Measurements from ENCODE around the gene DSEL. TPM values are rescaled to one million over a fixed set of nuclear protein-coding genes. Genes with fewer than 3 reads are reported as not detected.

The DSEL gene
- total RNA-seq (1 to 10 TPM; 1.1 TPM), total RNA-seq (1.4 to 3.8 reads per million in 2 donors)

DNA sequence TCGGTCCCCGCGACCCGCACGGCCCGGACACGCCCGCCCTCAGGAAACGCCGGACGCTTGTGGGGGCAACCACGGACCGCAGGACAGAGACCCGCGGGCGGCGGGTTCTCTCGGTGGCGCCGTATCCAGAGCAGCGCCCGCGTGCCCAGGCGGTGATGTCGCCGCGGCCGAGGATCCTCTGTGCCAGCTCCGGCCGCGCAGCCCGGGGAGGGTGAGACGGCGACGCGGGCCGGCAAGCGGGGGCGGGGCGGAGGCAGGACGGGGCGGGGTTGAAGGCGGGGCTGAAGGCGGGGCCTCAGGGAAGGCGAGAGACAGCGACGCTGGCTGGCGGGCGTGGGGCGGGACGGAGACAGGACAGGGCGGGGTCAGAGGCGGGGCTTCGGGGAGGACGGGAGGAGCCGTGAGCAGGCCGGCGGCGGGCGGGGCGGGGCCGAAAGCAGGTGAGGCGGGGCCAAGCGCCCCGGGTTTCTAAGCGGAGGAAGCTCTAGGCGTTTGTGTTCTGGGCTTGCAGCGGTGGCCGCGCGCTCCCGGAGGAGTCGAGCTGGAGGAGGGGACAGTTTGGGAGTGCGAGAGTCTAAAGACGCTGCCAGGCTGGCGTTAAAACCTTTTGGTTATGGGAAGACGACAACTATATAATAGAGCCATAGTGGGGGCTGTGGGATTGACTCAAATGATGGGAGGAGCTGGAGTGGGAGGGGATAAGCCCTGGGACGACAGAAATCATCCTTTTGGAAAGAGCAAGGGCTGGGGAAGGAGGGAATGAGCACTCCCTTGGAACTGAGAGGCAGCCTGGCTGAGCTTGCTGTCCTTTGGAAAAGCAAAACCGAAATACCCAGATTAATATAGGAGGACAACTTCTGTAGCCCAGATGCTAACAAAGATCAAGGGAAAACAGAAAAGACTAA is at the start of gene DSEL:
Gene DSEL, minus strand, starts transcription at position 182 of the 905 bp plus-strand sequence. CDS start 2,112 bp downstream, outside the sequence.
- no peaks in the 10 kb centered on the region for H3K9me3 ChIP-seq (ENCODE audit: control insufficient read depth, low read length, poor library complexity, severe bottlenecking)
- peaks cover 16% of the 10 kb centered on the region for H3K4me1 Mint-ChIP-seq
- peaks cover 10% of the 10 kb centered on the region for H3K27me3 Mint-ChIP-seq
- H3K27ac Mint-ChIP-seq: peak within 1 kb of the TSS; percentile 75
- ATAC-seq: peak; percentile 98
- H3K4me3 Mint-ChIP-seq: peak within 1 kb of the TSS; percentile 99
- DNase-seq: peak; percentile 94 to 98 (median 98)
- H3K36me3 Mint-ChIP-seq (ENCODE audit: low read depth): no peaks in the 10 kb centered on the region

DNA sequence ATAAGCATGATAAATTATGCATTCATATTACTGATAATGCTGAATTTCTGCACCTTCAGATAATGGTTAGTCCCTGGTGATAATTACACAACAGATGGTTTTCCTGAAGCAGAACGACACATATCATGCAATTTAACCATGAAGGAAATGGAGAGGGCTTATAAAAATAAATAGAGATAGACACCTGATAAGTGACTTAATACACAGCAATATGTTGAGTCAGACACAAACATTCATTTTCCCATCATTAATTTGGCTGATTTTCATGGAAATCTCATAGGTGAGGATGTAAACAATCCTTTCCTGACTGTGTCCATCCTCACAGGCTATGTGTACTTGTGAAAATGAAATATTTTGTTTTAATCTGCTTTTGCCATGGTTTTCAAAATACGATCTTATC is 36.9 kb upstream of the DSEL start:
- H3K27ac Mint-ChIP-seq: no peak overlapping the region
- no peaks in the 10 kb centered on the region for H3K9me3 ChIP-seq (ENCODE audit: control insufficient read depth, low read length, poor library complexity, severe bottlenecking)
- H3K27me3 Mint-ChIP-seq: peaks cover 6% of the 10 kb centered on the region
- no peaks in the 10 kb centered on the region for H3K36me3 Mint-ChIP-seq (ENCODE audit: low read depth)
- ATAC-seq (no peak), DNase-seq (no peak)
- peaks cover 3% of the 10 kb centered on the region for H3K4me1 Mint-ChIP-seq
- H3K4me3 Mint-ChIP-seq: no peak overlapping the region

DNA sequence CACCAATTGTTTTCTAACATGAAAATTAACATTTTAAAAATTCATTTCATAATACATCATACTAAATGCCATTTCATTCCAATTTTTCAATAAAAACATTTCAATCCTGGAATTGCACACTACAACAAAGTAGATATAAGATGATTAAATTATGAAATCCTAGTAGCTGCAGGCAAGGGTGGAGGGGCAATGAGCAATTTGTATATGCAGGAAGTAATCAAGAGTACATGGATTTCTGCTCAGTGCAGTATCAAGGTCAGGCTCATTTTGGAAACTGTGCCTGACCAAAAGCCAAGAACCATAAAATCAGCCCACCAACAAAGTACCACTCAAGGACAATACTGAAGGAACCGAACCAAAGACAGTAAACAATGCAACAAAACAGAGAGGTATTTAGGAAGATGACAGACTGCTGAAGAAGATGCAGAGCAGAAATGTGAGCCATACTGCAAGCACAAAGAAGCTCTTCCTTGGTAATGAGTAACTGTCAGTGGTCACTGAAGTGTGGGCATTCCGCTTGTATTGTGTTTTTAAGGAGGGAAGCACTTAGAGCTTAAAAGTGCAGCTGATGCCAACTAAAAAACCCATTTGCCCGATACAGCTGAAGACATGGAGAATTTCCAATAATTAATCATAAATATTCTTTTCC is 34.5 kb upstream of the DSEL start:
- no peak overlapping the region for H3K4me3 Mint-ChIP-seq
- H3K9me3 ChIP-seq (ENCODE audit: control insufficient read depth, low read length, poor library complexity, severe bottlenecking): no peaks in the 10 kb centered on the region
- H3K27ac Mint-ChIP-seq: no peak overlapping the region
- H3K27me3 Mint-ChIP-seq: peaks cover 10% of the 10 kb centered on the region
- H3K4me1 Mint-ChIP-seq: peaks cover 3% of the 10 kb centered on the region
- DNase-seq (no peak), ATAC-seq (no peak)
- H3K36me3 Mint-ChIP-seq (ENCODE audit: low read depth): no peaks in the 10 kb centered on the region

DNA sequence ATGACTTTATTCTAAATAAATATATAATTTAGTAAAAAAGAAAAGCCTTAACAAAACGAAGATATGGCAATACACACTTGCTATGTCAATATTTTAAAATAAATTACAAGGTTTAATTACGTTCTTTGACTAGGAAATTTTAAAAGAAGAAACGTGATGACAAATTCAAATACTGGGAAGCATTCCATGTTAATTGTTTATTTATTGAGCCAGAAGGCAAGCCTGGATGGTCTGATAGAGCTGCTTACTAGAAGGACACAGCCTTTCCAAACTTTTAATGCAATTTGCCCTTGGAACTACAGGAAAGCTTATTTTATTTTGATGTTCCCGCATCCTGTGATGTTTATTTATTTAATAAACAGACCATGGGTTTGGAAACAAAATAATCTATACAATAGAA is 33.4 kb upstream of the DSEL start:
- DNase-seq (no peak), ATAC-seq (no peak)
- H3K36me3 Mint-ChIP-seq (ENCODE audit: low read depth): no peaks in the 10 kb centered on the region
- peaks cover 7% of the 10 kb centered on the region for H3K27me3 Mint-ChIP-seq
- no peak overlapping the region for H3K4me3 Mint-ChIP-seq
- H3K4me1 Mint-ChIP-seq: peaks cover 3% of the 10 kb centered on the region
- no peak overlapping the region for H3K27ac Mint-ChIP-seq
- H3K9me3 ChIP-seq (ENCODE audit: control insufficient read depth, low read length, poor library complexity, severe bottlenecking): no peaks in the 10 kb centered on the region

DNA sequence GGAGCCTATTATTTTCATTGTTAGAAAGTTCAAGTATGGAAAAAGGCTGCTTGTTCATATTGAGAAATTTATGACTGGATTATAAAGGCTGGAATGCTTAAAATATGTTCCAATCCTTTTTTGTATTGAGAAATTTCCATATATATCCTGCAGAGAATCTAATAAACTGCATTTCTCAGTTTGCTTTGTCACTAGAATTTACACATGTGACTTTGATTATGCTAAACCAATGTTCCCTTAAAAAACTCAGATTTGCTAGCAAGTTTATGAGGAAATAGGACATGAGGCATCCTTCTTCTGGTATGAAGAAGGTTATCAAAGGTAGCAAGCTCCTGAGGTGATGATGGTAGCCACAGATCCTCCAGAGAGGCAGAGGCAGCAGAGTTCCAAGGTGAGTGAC is 29.2 kb upstream of the DSEL start:
- no peak for DNase-seq
- H3K27me3 Mint-ChIP-seq: peaks cover 12% of the 10 kb centered on the region
- no peaks in the 10 kb centered on the region for H3K4me1 Mint-ChIP-seq
- no peak overlapping the region for H3K4me3 Mint-ChIP-seq
- H3K27ac Mint-ChIP-seq: no peak overlapping the region
- no peak for ATAC-seq
- H3K36me3 Mint-ChIP-seq (ENCODE audit: low read depth): no peaks in the 10 kb centered on the region
- no peaks in the 10 kb centered on the region for H3K9me3 ChIP-seq (ENCODE audit: control insufficient read depth, low read length, poor library complexity, severe bottlenecking)

DNA sequence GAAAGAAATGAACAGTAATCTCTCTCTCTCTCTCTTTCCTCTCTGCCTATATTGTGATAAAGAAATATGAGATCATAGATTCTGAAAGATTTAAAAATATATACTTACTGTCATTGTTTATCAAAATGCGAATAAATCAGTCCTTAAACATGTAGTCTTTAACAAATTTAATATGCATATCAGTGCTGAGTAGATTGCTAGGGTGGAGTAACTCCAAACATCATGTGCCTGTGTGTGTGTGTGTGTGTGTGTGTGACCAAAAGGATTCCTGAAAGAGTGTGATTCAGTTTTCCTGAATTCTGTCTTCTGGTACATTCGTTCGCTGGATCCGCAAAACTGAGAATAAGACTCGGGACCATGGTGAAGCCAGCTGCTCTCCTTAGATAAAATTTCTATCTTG is 24.0 kb upstream of the DSEL start:
- H3K4me1 Mint-ChIP-seq: no peaks in the 10 kb centered on the region
- DNase-seq (no peak), ATAC-seq (no peak)
- no peaks in the 10 kb centered on the region for H3K9me3 ChIP-seq (ENCODE audit: control insufficient read depth, low read length, poor library complexity, severe bottlenecking)
- no peak overlapping the region for H3K4me3 Mint-ChIP-seq
- H3K27me3 Mint-ChIP-seq: peaks cover 7% of the 10 kb centered on the region
- H3K27ac Mint-ChIP-seq: no peak overlapping the region
- no peaks in the 10 kb centered on the region for H3K36me3 Mint-ChIP-seq (ENCODE audit: low read depth)

DNA sequence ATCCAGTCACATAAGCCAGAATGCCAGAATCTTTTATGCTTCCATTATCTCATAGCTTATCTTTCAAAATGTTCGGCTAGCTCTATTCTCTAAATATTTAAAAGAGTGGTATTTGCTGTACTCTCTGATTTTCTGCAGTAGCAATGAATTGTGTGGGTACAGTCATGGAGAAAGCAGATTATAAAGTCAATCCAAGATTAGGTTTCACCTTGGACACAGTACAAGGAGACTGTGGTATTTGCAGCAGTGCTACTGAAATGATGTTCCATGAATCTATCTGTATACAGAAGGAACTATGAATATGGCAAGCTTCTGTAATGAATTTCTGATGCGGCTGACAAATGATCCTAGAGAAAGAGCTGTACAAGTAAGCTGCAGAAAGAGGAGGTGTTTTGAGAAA is 15.4 kb upstream of the DSEL start:
- Mint-ChIP-seq H3K4me1 (peaks cover 4% of the 10 kb centered on the region), H3K36me3 (ENCODE audit: low read depth) (peaks cover 2% of the 10 kb centered on the region), H3K4me3 (no peak overlapping the region), H3K27me3 (peaks cover 24% of the 10 kb centered on the region), H3K27ac (no peak overlapping the region)
- ATAC-seq: no peak
- H3K9me3 ChIP-seq (ENCODE audit: control insufficient read depth, low read length, poor library complexity, severe bottlenecking): no peaks in the 10 kb centered on the region
- DNase-seq: no peak

DNA sequence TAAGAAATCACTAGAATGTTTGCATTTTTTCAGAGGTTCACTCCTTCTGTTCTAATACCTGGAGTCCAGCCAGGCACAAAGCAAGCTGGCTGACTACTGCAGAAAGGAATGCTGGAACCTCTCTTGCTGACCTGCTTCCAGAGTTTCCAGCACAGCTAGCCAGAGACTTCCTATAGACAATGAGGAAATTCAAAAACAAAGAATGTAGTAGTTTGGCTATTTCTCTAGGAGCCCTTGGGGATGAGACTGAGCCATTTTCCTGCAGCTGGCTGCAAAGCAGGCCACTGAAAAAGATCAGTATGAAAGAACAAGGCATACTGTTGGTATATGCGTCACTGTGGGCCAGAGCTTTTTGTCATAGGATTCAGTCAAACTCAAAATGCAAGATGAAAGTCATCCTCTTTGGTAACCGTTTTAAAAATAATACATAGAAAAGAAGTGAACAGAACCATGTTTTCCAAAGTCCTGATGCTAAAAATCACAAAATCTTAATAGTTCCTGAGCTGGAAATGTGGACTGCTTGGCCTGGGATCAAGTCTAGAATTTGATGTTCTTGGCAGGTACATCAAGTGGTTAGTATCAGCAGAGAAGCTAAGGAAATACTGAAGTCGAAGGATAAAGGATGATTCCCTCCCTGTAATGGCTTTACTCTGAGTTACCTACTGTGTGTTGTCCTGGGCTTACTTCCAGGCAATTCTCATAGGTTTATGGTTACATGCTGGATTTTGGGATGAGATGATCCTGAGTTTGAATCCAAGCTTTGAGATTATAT is 9.0 kb upstream of the DSEL start:
- Mint-ChIP-seq H3K36me3 (ENCODE audit: low read depth) (no peaks in the 10 kb centered on the region), H3K4me3 (no peak overlapping the region), H3K27ac (no peak overlapping the region), H3K27me3 (peaks cover 44% of the 10 kb centered on the region), H3K4me1 (peaks cover 4% of the 10 kb centered on the region)
- H3K9me3 ChIP-seq (ENCODE audit: control insufficient read depth, low read length, poor library complexity, severe bottlenecking): no peaks in the 10 kb centered on the region
- no peak for DNase-seq
- ATAC-seq: no peak

DNA sequence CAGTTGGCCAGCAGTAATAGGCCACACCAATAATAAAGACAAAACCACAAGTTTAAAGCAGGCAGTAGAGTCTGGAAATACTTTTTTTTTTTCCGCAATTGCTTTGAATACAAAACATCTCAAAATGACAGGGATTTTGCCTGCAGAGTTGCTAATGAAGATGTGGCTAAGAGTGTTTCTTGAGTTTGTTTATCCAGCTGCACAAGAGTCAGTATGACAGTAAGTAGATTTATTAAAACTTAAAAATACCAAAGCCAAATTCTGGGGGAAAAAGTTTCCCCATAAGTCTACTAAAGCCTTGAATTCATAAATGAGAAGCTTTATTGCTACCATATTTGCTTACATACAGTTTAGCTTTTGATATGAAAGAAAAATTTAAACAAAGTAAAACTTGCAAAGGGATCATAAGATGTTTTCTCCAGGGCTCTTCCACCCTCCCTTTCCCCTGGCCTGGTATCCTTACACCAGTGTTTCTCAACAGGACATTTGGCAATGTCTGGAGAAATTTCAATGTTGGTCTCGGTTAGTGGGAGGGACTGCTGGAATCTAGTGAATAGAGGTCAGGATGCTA is 3.9 kb upstream of the DSEL start:
- H3K9me3 ChIP-seq (ENCODE audit: control insufficient read depth, low read length, poor library complexity, severe bottlenecking): no peaks in the 10 kb centered on the region
- no peak overlapping the region for H3K4me3 Mint-ChIP-seq
- peaks cover 36% of the 10 kb centered on the region for H3K27me3 Mint-ChIP-seq
- H3K27ac Mint-ChIP-seq: no peak overlapping the region
- H3K4me1 Mint-ChIP-seq: peaks cover 13% of the 10 kb centered on the region
- no peaks in the 10 kb centered on the region for H3K36me3 Mint-ChIP-seq (ENCODE audit: low read depth)
- DNase-seq (no peak), ATAC-seq (no peak)

DNA sequence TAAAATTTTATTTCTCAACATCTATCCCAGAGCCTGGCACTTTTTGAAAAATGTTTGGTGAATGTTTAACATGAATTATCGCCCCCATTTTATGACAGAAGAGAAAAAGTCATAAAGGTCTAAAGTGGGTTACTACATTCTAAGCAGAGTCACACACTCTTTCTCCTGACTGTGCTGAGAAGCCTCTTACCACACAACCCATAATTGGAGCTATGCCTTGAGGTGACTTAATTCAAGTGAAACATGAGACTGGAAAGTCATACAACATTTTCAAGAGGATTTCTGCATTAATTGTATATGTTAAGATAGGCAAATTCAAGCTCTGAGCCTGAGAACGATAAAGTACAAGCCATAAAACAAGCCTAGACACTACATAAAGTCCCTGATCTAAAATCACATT is 3.1 kb upstream of the DSEL start:
- peaks cover 31% of the 10 kb centered on the region for H3K27me3 Mint-ChIP-seq
- DNase-seq (no peak), ATAC-seq (no peak)
- H3K4me3 Mint-ChIP-seq: no peak overlapping the region
- no peaks in the 10 kb centered on the region for H3K36me3 Mint-ChIP-seq (ENCODE audit: low read depth)
- H3K4me1 Mint-ChIP-seq: peaks cover 16% of the 10 kb centered on the region
- no peak overlapping the region for H3K27ac Mint-ChIP-seq
- H3K9me3 ChIP-seq (ENCODE audit: control insufficient read depth, low read length, poor library complexity, severe bottlenecking): no peaks in the 10 kb centered on the region

DNA sequence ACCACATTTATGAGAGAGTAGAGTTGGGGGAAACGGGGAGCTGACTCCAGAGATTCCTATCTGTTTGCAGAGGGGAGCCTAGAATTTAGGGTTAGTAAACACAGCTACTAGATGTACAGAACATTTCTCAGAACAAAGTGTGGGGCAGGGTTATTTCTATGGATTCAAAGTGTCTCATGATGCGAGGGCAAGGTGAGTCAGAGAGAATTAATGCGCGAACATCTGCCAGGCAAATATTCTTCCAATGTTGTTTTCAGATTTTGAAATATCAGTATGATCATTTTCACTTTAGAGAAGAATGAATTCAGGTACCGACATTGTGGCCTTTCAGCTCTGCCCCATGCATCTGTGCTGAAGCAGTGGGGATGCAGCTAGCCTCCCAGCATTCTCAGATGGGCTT is 2.0 kb upstream of the DSEL start:
- DNase-seq: no peak
- Mint-ChIP-seq H3K27me3 (peaks cover 28% of the 10 kb centered on the region), H3K27ac (no peak overlapping the region), H3K36me3 (ENCODE audit: low read depth) (no peaks in the 10 kb centered on the region), H3K4me1 (peaks cover 16% of the 10 kb centered on the region), H3K4me3 (no peak overlapping the region)
- no peak for ATAC-seq
- H3K9me3 ChIP-seq (ENCODE audit: control insufficient read depth, low read length, poor library complexity, severe bottlenecking): no peaks in the 10 kb centered on the region

DNA sequence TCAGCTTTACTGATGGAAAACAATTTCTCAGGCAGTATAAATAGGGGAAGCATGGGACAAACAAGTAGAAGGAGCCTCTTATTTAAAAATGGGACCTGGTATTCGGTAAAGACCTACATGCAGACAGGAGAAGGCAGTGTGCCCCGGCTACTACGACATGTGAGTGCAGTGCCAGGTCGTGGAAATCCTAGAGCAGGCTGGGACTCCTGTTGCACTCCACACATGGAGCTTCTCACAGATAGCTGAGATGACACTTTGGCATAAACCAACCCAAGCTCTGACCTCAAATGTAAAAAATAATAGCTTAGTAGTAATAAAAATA is 885 bp upstream of the DSEL start:
- peaks cover 16% of the 10 kb centered on the region for H3K4me1 Mint-ChIP-seq
- no peaks in the 10 kb centered on the region for H3K36me3 Mint-ChIP-seq (ENCODE audit: low read depth)
- DNase-seq (no peak), ATAC-seq (no peak)
- H3K27me3 Mint-ChIP-seq: peaks cover 16% of the 10 kb centered on the region
- no peaks in the 10 kb centered on the region for H3K9me3 ChIP-seq (ENCODE audit: control insufficient read depth, low read length, poor library complexity, severe bottlenecking)
- H3K4me3 Mint-ChIP-seq: peak overlapping the region; percentile 99
- peak overlapping the region; percentile 75 for H3K27ac Mint-ChIP-seq

DNA sequence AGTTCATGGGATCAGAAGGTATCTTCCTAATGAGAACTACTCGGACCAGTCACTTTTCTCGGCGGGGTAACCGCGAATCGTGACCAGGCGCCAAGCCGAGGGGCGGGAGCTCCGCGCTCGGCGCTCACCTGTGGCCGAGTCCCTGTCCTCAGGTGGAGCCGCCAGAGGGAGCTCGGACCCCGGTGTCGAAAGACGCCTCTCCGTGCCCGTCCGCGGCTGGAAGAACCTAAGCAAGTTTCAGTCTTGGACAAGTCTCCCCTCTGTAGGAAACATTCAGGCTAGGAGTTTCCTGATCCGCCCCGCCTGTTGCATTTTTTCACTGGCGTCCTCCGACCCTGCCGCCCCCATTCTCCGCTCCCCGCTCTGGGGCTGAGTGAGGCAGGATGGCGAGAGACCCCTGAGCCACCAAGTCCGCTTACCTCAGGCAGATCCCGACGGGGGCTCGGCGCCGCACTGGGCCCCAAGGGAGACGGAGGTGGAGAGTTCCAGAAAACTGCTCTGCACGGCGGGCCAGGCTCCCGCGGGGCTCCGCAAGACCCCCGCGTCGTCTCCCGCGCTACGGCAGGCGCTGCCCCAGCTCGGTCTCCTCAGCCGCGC is 480 bp downstream of the DSEL start:
- no peak overlapping the region for H3K27ac Mint-ChIP-seq
- H3K36me3 Mint-ChIP-seq (ENCODE audit: low read depth): no peaks in the 10 kb centered on the region

More for the DNA sequence above, 480 bp downstream of the DSEL start:
- Mint-ChIP-seq H3K27me3 (peaks cover 7% of the 10 kb centered on the region), H3K4me3 (peak overlapping the region; percentile 99), H3K4me1 (peaks cover 16% of the 10 kb centered on the region)
- DNase-seq (peak; percentile 20 to 37 (median 25)), ATAC-seq (peak; percentile 5)
- H3K9me3 ChIP-seq (ENCODE audit: control insufficient read depth, low read length, poor library complexity, severe bottlenecking): no peaks in the 10 kb centered on the region
